Activated CD8-positive, alpha-beta memory T cell treated with anti-CD3 and anti-CD28 coated beads, Interleukin-2, amount 10 ng/mL, durations not matched to agents 7 days and 5 days (primary cell): ENCODE results near the gene RPUSD2. TPM values are rescaled to one million over a fixed set of nuclear protein-coding genes. Genes with fewer than 3 reads are reported as not detected.

Experiments used
- ATAC-seq: fragments of 150-1000 bp; cut with Tn5 transposase; one replicate; pipeline ENCODE4 v1.10.0; 2021; ENCODE audit warnings: moderate library complexity
- CTCF ChIA-PET: fragments of 350-600 bp; sonication (Branson Sonifier 250); formaldehyde crosslinking; loops from one replicate; lab custom pipeline; 2021; ENCODE audit warnings: antibody characterized with exemption; lab: Charles Lee
- DNase-seq: peaks from one replicate; pipeline ENCODE4 v3.0.0-alpha.2; 2020
- H3K27ac Mint-ChIP-seq: one replicate; pipeline ENCODE4 v1.8.0; 2021; ENCODE audit warnings: mild to moderate bottlenecking, mixed read lengths
- H3K27me3 Mint-ChIP-seq: one replicate; pipeline ENCODE4 v1.8.0; 2021; ENCODE audit warnings: mixed read lengths
- H3K36me3 Mint-ChIP-seq: one replicate; pipeline ENCODE4 v1.8.0; 2021; ENCODE audit warnings: mild to moderate bottlenecking, mixed read lengths
- H3K4me1 Mint-ChIP-seq: one replicate; pipeline ENCODE4 v1.8.0; 2021; ENCODE audit warnings: mixed read lengths
- H3K4me3 Mint-ChIP-seq: one replicate; pipeline ENCODE4 v1.8.0; 2021; ENCODE audit warnings: mild to moderate bottlenecking, moderate library complexity, mixed read lengths
- H3K9me3 Mint-ChIP-seq: one replicate; pipeline ENCODE4 v1.8.0; 2022; ENCODE audit warnings: low read depth, mixed read lengths
- total RNA-seq, 2 experiments: library from RNA; stranded (reverse); gene quantifications; one replicate each; pipeline ENCODE4 v1.2.3, GENCODE V29; 2021

RPUSD2 gene, protein sequence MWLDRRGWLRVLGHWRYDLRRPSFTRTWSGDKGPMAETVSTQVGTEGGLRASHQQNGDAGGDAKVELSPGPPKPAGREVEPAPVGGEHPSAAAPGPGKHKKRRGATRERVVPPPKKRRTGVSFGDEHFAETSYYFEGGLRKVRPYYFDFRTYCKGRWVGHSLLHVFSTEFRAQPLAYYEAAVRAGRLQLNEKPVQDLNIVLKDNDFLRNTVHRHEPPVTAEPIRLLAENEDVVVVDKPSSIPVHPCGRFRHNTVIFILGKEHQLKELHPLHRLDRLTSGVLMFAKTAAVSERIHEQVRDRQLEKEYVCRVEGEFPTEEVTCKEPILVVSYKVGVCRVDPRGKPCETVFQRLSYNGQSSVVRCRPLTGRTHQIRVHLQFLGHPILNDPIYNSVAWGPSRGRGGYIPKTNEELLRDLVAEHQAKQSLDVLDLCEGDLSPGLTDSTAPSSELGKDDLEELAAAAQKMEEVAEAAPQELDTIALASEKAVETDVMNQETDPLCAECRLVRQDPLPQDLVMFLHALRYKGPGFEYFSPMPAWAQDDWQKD
- total RNA-seq, result 10 to 100 TPM; 17.6 to 17.7 TPM

- Mint-ChIP-seq H3K27me3 (no peaks in the 10 kb centered on the region), H3K4me3 (peak within 1 kb of the TSS; percentile 99), H3K9me3 (no peaks in the 10 kb centered on the region), H3K27ac (peak within 1 kb of the TSS; percentile 99), H3K36me3 (peaks cover 15% of the 10 kb centered on the region), H3K4me1 (peaks cover 46% of the 10 kb centered on the region)
- DNase-seq (peak; percentile 97), ATAC-seq (peak; percentile 70)
- CTCF ChIA-PET, result interaction anchor here (0.6 to 1.7 kb wide), 13 partner anchors 20 to 325 kb away, joined by 3 to 12 read pairs (median 4); partner anchors contain the start of genes BAHD1, RAD51 and VPS18
These were observed at the start of gene RPUSD2 for GRCh38 chr15:40569129-40569953. Gene RPUSD2 (plus strand): TSS chr15:40569299. CDS start chr15:40569338, 39 bp downstream.

DNA sequence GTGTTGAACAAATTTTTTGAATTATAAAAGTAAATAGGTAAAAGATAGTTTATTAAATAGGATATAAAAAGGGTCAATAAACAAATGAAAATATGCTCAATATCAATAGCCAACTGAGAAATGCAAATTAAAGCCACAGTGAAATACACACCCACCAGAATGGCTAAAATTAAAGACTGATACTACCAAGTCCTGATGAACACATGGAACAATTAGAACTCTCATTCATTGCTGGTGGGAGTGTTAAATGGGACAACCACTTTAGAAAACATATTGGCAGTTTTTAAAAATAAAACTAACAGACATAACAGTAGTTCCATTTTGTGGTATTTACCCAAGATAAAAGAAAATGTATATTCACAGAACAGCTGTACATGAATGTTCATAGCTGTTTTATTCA is 45.5 kb upstream of the RPUSD2 start:
- H3K4me3 Mint-ChIP-seq, result no peak overlapping the region
- no peak overlapping the region for H3K27ac Mint-ChIP-seq
- no peaks in the 10 kb centered on the region for H3K36me3 Mint-ChIP-seq
- no peaks in the 10 kb centered on the region for H3K9me3 Mint-ChIP-seq
- DNase-seq, result no peak
- CTCF ChIA-PET, result interaction anchor here (0.7 to 1.8 kb wide), 3 partner anchors 26 to 544 kb away, joined by 3 to 4 read pairs (median 3); no protein-coding TSS in a partner anchor
- H3K27me3 Mint-ChIP-seq, result peaks cover 3% of the 10 kb centered on the region
- no peak for ATAC-seq
- H3K4me1 Mint-ChIP-seq, result peaks cover 6% of the 10 kb centered on the region

DNA sequence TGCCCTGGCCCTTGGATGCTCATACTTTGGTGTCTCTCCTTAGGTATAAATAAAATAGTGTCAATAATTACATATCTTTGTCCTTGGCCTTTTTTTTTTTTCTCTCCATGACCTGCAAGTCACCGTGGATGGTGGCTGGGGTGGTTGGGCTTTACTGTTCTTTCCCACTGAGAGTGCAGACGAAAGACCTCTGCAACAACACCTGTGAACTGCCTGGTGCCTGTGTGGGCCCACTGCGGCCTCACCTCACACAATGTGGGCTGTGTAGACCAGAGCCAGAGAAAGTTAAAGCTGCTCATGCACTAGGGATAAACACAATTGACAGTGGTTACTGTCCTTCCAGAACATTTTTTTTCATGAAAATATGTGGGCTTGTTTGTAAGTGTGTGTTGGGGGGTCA is 43.2 kb upstream of the RPUSD2 start:
- no peak overlapping the region for H3K4me3 Mint-ChIP-seq
- CTCF ChIA-PET, result no interaction called here
- no peak for ATAC-seq
- no peaks in the 10 kb centered on the region for H3K36me3 Mint-ChIP-seq
- peaks cover 3% of the 10 kb centered on the region for H3K27me3 Mint-ChIP-seq
- DNase-seq, result no peak
- no peaks in the 10 kb centered on the region for H3K9me3 Mint-ChIP-seq
- no peaks in the 10 kb centered on the region for H3K4me1 Mint-ChIP-seq
- no peak overlapping the region for H3K27ac Mint-ChIP-seq

DNA sequence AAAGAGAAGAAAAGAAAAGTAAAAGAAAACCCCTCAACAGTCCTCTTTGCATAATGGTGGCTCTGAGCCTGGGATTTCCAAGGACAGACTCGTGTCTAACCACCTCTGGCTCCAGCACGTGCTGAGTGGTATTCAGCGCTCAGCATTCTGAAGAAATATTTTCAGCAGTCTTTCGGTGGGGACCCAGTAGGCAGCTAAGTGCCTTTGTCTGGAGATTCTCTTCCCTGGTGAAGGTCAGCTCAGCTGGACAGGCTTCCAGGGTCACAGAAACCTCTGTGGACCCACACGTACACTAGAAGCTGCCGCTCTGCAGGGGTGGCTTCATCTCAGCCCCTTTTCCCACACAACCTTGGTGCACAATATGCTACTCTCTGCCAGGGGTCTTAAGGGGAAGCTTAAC is 40.3 kb upstream of the RPUSD2 start:
- no peaks in the 10 kb centered on the region for H3K4me1 Mint-ChIP-seq
- H3K4me3 Mint-ChIP-seq, result no peak overlapping the region
- ATAC-seq (no peak), DNase-seq (no peak)
- CTCF ChIA-PET, result no interaction called here
- no peaks in the 10 kb centered on the region for H3K36me3 Mint-ChIP-seq
- H3K27me3 Mint-ChIP-seq, result no peaks in the 10 kb centered on the region
- H3K27ac Mint-ChIP-seq, result no peak overlapping the region
- no peaks in the 10 kb centered on the region for H3K9me3 Mint-ChIP-seq

- CTCF ChIA-PET, result interaction anchor here (0.6 kb wide), 1 partner anchor 630 kb away, joined by 3 read pairs; no protein-coding TSS in a partner anchor
- Mint-ChIP-seq H3K27me3 (no peaks in the 10 kb centered on the region), H3K4me3 (no peak overlapping the region), H3K36me3 (peaks cover 1% of the 10 kb centered on the region), H3K27ac (no peak overlapping the region), H3K9me3 (no peaks in the 10 kb centered on the region), H3K4me1 (no peaks in the 10 kb centered on the region)
- DNase-seq, result no peak
- ATAC-seq, result no peak
These were observed 35.2 kb upstream of the RPUSD2 start for GRCh38 chr15:40533763-40534364.

DNA sequence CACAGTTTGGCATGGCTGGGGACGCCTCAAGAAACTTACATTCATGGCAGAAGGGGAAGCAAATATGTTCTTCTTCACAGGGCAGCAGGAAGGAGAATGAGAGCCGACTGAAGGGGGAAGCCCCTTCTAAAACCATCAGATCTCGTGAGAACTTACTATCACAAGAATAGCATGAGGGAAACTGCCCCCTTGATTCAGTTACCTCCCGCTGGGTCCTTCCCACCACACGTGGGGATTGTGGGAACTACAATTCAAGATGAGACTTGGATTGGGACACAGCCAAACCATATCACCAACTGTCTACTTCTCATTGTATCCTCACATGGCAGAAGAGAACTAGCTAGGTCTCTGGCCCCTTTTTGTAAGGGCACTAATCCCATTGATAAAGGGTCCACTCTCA is 34.7 kb upstream of the RPUSD2 start:
- Mint-ChIP-seq H3K4me3 (no peak overlapping the region), H3K36me3 (peaks cover 1% of the 10 kb centered on the region), H3K27me3 (no peaks in the 10 kb centered on the region), H3K27ac (no peak overlapping the region), H3K9me3 (no peaks in the 10 kb centered on the region), H3K4me1 (no peaks in the 10 kb centered on the region)
- DNase-seq, result no peak
- no peak for ATAC-seq
- CTCF ChIA-PET, result interaction anchor here (0.6 kb wide), 1 partner anchor 629 kb away, joined by 3 read pairs; no protein-coding TSS in a partner anchor

- H3K4me1 Mint-ChIP-seq, result no peaks in the 10 kb centered on the region
- H3K36me3 Mint-ChIP-seq, result peaks cover 1% of the 10 kb centered on the region
- H3K9me3 Mint-ChIP-seq, result no peaks in the 10 kb centered on the region
- DNase-seq (peak; percentile 4), ATAC-seq (no peak)
- H3K27ac Mint-ChIP-seq, result no peak overlapping the region
- H3K4me3 Mint-ChIP-seq, result no peak overlapping the region
- CTCF ChIA-PET, result interaction anchor here (1.5 kb wide), 1 partner anchor 249 kb away, joined by 3 read pairs; no protein-coding TSS in a partner anchor
- H3K27me3 Mint-ChIP-seq, result no peaks in the 10 kb centered on the region
These were observed 32.6 kb upstream of the RPUSD2 start for GRCh38 chr15:40536501-40536900.

DNA sequence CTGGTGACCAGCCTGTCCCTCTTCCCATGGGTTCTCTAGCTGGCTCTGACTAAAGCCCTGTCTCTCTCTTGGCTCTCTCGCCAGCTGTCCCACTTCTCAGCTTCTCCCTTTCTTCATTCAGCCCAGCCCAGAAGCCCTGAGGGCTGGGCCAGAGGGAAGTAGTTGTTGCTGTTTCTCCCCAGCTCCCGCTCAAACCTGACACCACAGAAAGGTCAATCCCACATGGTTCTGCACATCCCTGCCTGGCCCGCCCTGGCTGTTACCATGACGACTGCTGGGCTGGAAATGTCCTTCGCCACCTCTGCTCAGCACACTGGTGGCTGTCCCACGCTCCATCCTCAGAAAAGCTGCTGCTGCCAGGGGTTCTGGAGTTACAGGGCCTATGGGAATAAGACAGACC is 30.1 kb upstream of the RPUSD2 start:
- peaks cover 2% of the 10 kb centered on the region for H3K36me3 Mint-ChIP-seq
- H3K4me1 Mint-ChIP-seq, result peaks cover 3% of the 10 kb centered on the region
- DNase-seq (peak; percentile 1), ATAC-seq (no peak)
- H3K27me3 Mint-ChIP-seq, result no peaks in the 10 kb centered on the region
- H3K27ac Mint-ChIP-seq, result no peak overlapping the region
- H3K4me3 Mint-ChIP-seq, result no peak overlapping the region
- CTCF ChIA-PET, result no interaction called here
- H3K9me3 Mint-ChIP-seq, result no peaks in the 10 kb centered on the region

- Mint-ChIP-seq H3K27ac (no peak overlapping the region), H3K27me3 (no peaks in the 10 kb centered on the region), H3K4me1 (peaks cover 5% of the 10 kb centered on the region), H3K4me3 (no peak overlapping the region), H3K36me3 (peaks cover 3% of the 10 kb centered on the region), H3K9me3 (no peaks in the 10 kb centered on the region)
- peak; percentile 7 for DNase-seq
- CTCF ChIA-PET, result no interaction called here
- no peak for ATAC-seq
These were observed 26.0 kb upstream of the RPUSD2 start for GRCh38 chr15:40543082-40543481.

GRCh38 chr15:40543631-40544294 is 25.3 kb upstream of the RPUSD2 start:
- Mint-ChIP-seq H3K27ac (no peak overlapping the region), H3K4me1 (peaks cover 5% of the 10 kb centered on the region), H3K27me3 (no peaks in the 10 kb centered on the region), H3K9me3 (no peaks in the 10 kb centered on the region), H3K36me3 (peaks cover 3% of the 10 kb centered on the region), H3K4me3 (no peak overlapping the region)
- peak; percentile 31 for DNase-seq
- no peak for ATAC-seq
- CTCF ChIA-PET, result interaction anchor here (0.9 kb wide), 1 partner anchor 21 kb away, joined by 3 read pairs; the partner anchor contains the start of gene CCDC32

GRCh38 chr15:40545457-40545856 is 23.6 kb upstream of the RPUSD2 start:
- DNase-seq (peak; percentile 7), ATAC-seq (no peak)
- Mint-ChIP-seq H3K9me3 (no peaks in the 10 kb centered on the region), H3K36me3 (peaks cover 11% of the 10 kb centered on the region), H3K4me3 (no peak overlapping the region), H3K27ac (no peak overlapping the region), H3K4me1 (peaks cover 5% of the 10 kb centered on the region), H3K27me3 (no peaks in the 10 kb centered on the region)
- CTCF ChIA-PET, result interaction anchor here (0.5 kb wide), 1 partner anchor 401 kb away, joined by 4 read pairs; no protein-coding TSS in a partner anchor

- Mint-ChIP-seq H3K4me1 (peaks cover 5% of the 10 kb centered on the region), H3K27me3 (no peaks in the 10 kb centered on the region), H3K27ac (no peak overlapping the region), H3K36me3 (peaks cover 16% of the 10 kb centered on the region), H3K4me3 (no peak overlapping the region), H3K9me3 (no peaks in the 10 kb centered on the region)
- DNase-seq (no peak), ATAC-seq (no peak)
- CTCF ChIA-PET, result no interaction called here
These were observed 20.5 kb upstream of the RPUSD2 start for GRCh38 chr15:40548610-40549009.
